Common myeloid progenitor, CD34-positive (primary cell): Measurements from ENCODE around the gene SPATS2L.

ENCODE experiments used
- CTCF ChIA-PET: fragments of 350-600 bp; sonication (Branson Sonifier 250); formaldehyde crosslinking; loops from one replicate; lab custom pipeline; 2021; ENCODE audit warnings: antibody characterized with exemption; lab: Charles Lee
- POLR2A ChIA-PET: fragments of 350-600 bp; sonication (Branson Sonifier 250); formaldehyde crosslinking; loops from one replicate; lab custom pipeline; 2021; ENCODE audit warnings: antibody characterized with exemption; lab: Charles Lee
- DNase-seq, 3 donors: peaks; one replicate each; pipeline versions ENCODE4 v3.0.0 to v3.0.0-alpha.2; 2013
- H3K27ac ChIP-seq, 2 experiments: 1 replicate in 1 of 2; 2 replicates in 1 of 2; pipeline ENCODE4 v1.7.0; 2013; ENCODE audit warnings: inconsistent platforms in 2 of 2, low read length in 2 of 2, mild to moderate bottlenecking in 2 of 2, low read depth in 1 of 2, moderate library complexity in 1 of 2; ENCODE audit not compliant: severe bottlenecking in 2 of 2, insufficient read depth in 1 of 2, poor library complexity in 1 of 2
- H3K27me3 ChIP-seq, 5 experiments: replicated peaks in 2 of 5; 1 replicate in 3 of 5; 2 replicates in 2 of 5; pipeline versions ENCODE4 v1.6.1 to v1.7.0; 2013; ENCODE audit warnings: low read length in 4 of 5, mild to moderate bottlenecking in 2 of 5, moderate library complexity in 2 of 5, inconsistent platforms in 1 of 5; ENCODE audit not compliant: insufficient read depth in 5 of 5, control insufficient read depth in 4 of 5
- H3K36me3 ChIP-seq, 4 experiments: 1 replicate in 2 of 4; 2 replicates in 2 of 4; pipeline versions ENCODE4 v1.6.1 to v1.7.0; 2013; ENCODE audit warnings: low read length in 3 of 4, control low read depth in 1 of 4, mild to moderate bottlenecking in 1 of 4; ENCODE audit not compliant: control insufficient read depth in 4 of 4, insufficient read depth in 4 of 4
- H3K4me1 ChIP-seq, 4 experiments: 1 replicate in 3 of 4; 2 replicates in 1 of 4; pipeline versions ENCODE4 v1.6.1 to v1.7.1; 2013; ENCODE audit warnings: low read length in 3 of 4, mild to moderate bottlenecking in 3 of 4, control low read depth in 1 of 4, inconsistent platforms in 1 of 4, moderate library complexity in 1 of 4; ENCODE audit not compliant: control insufficient read depth in 4 of 4, insufficient read depth in 4 of 4; ENCODE audit errors: control extremely low read depth in 1 of 4
- H3K4me3 ChIP-seq, 7 experiments: 1 replicate in 4 of 7; 2 replicates in 3 of 7; pipeline versions ENCODE4 v1.5.1 to v1.7.0; 2013; ENCODE audit warnings: mild to moderate bottlenecking in 7 of 7, low read length in 6 of 7, moderate library complexity in 6 of 7, inconsistent platforms in 2 of 7, low read depth in 2 of 7, control low read depth in 1 of 7; ENCODE audit not compliant: insufficient read depth in 4 of 7, control insufficient read depth in 1 of 7; ENCODE audit errors: extremely low read depth in 1 of 7
- H3K9me3 ChIP-seq, 5 experiments: 1 replicate in 4 of 5; 2 replicates in 1 of 5; pipeline versions ENCODE4 v1.6.1 to v1.7.1; 2013; ENCODE audit warnings: low read length in 4 of 5, mild to moderate bottlenecking in 2 of 5, inconsistent platforms in 1 of 5, low read depth in 1 of 5, moderate library complexity in 1 of 5; ENCODE audit not compliant: control insufficient read depth in 4 of 5, insufficient read depth in 2 of 5; ENCODE audit errors: control extremely low read depth in 1 of 5
- WGBS: methylation state at CpG from one replicate; pipeline ENCODE4 v1.1.5; 2013; ENCODE audit not compliant: insufficient coverage; 5-methylcytosine and 5-hydroxymethylcytosine counted together

SPATS2L gene

GRCh38 chr2:200309296-200310049 is 3.0 kb downstream of the SPATS2L start:
- Histone ChIP-seq H3K4me3 (no peak overlapping the region), H3K27ac (no peak overlapping the region), H3K27me3 (no peaks in the 10 kb centered on the region), H3K36me3 (no peaks in the 10 kb centered on the region), H3K4me1 (peaks cover 4 to 24% (median 15%) of the 10 kb centered on the region in 4 experiments), H3K9me3 (no peaks in the 10 kb centered on the region)
- POLR2A ChIA-PET, result no interaction called here
- CTCF ChIA-PET, result interaction anchor here (0.9 to 1.2 kb wide), 2 partner anchors 111 to 174 kb away, joined by 3 read pairs; no protein-coding TSS in a partner anchor
- no peak for DNase-seq
- WGBS, result no CpG with 5 or more reads among the region's 1 CpG

GRCh38 chr2:200310545-200310971 is 4.1 kb downstream of the SPATS2L start:
- no peaks in the 10 kb centered on the region for H3K9me3 ChIP-seq
- H3K36me3 ChIP-seq, result no peaks in the 10 kb centered on the region
- H3K27ac ChIP-seq, result no peak overlapping the region
- no peak for DNase-seq
- H3K27me3 ChIP-seq, result no peaks in the 10 kb centered on the region
- H3K4me3 ChIP-seq, result no peak overlapping the region
- ChIA-PET POLR2A (no interaction called here), CTCF (no interaction called here)
- 90% methylated on average over 2 of the region's 2 CpGs for WGBS
- peaks cover 4 to 19% (median 13%) of the 10 kb centered on the region in 4 experiments for H3K4me1 ChIP-seq

- no peak for DNase-seq
- no peak overlapping the region for H3K27ac ChIP-seq
- H3K9me3 ChIP-seq, result no peaks in the 10 kb centered on the region
- 100% methylated on average over 2 of the region's 3 CpGs for WGBS
- H3K36me3 ChIP-seq, result no peaks in the 10 kb centered on the region
- CTCF ChIA-PET, result no interaction called here
- no peaks in the 10 kb centered on the region for H3K27me3 ChIP-seq
- POLR2A ChIA-PET, result no interaction called here
- peaks cover 2 to 18% (median 10%) of the 10 kb centered on the region in 4 experiments for H3K4me1 ChIP-seq
- H3K4me3 ChIP-seq, result no peak overlapping the region
Observed at GRCh38 chr2:200311139-200311538, 4.6 kb downstream of the SPATS2L start.

GRCh38 chr2:200314976-200315567 is 8.6 kb downstream of the SPATS2L start:
- H3K27me3 ChIP-seq, result no peaks in the 10 kb centered on the region
- WGBS, result 94% methylated on average over 4 of the region's 7 CpGs
- H3K4me3 ChIP-seq, result no peak overlapping the region
- no peaks in the 10 kb centered on the region for H3K36me3 ChIP-seq
- ChIA-PET POLR2A (interaction anchor here (0.6 kb wide), 1 partner anchor 90 kb away, joined by 3 read pairs; no protein-coding TSS in a partner anchor), CTCF (no interaction called here)
- H3K9me3 ChIP-seq, result no peaks in the 10 kb centered on the region
- no peak for DNase-seq
- no peak overlapping the region for H3K27ac ChIP-seq
- peaks cover 0 to 8% (median 5%) of the 10 kb centered on the region in 4 experiments for H3K4me1 ChIP-seq

- H3K27me3 ChIP-seq, result no peaks in the 10 kb centered on the region
- POLR2A ChIA-PET, result interaction anchor here (0.6 kb wide), 1 partner anchor 24 kb away, joined by 3 read pairs; no protein-coding TSS in a partner anchor
- no peaks in the 10 kb centered on the region for H3K36me3 ChIP-seq
- no peak overlapping the region for H3K4me3 ChIP-seq
- H3K27ac ChIP-seq, result no peak overlapping the region
- H3K9me3 ChIP-seq, result no peaks in the 10 kb centered on the region
- no peak for DNase-seq
- CTCF ChIA-PET, result no interaction called here
- WGBS, result 97% methylated on average over 3 of the region's 3 CpGs
- H3K4me1 ChIP-seq, result peaks cover 0 to 8% (median 5%) of the 10 kb centered on the region in 4 experiments
Observed at GRCh38 chr2:200317975-200318374, 11.5 kb downstream of the SPATS2L start.

- H3K27me3 ChIP-seq, result no peaks in the 10 kb centered on the region
- no peaks in the 10 kb centered on the region for H3K36me3 ChIP-seq
- CTCF ChIA-PET, result no interaction called here
- H3K4me3 ChIP-seq, result no peak overlapping the region
- H3K27ac ChIP-seq, result no peak overlapping the region
- POLR2A ChIA-PET, result no interaction called here
- H3K4me1 ChIP-seq, result peaks cover 0 to 8% (median 5%) of the 10 kb centered on the region in 4 experiments
- no peaks in the 10 kb centered on the region for H3K9me3 ChIP-seq
- no peak for DNase-seq
- WGBS, result 94% methylated on average over 8 of the region's 10 CpGs
Observed at GRCh38 chr2:200318940-200319435, 12.5 kb downstream of the SPATS2L start.
